SK-N-SH (cell line): ENCODE data around the gene PFN1. TPM values are rescaled to one million over a fixed set of nuclear protein-coding genes. Genes with fewer than 3 reads are reported as not detected.

Experiments used
- CTCF ChIA-PET: fragments of 300-600, 350-600 bp; formaldehyde crosslinking; extraction: SDS; loops from one replicate; lab custom pipeline; 2021; lab: Yijun Ruan, JAX
- POLR2A ChIA-PET: fragments of 350-600 bp; sonication (Branson Sonifier 250); formaldehyde crosslinking; extraction: SDS; loops from one replicate; lab custom pipeline; 2020; ENCODE audit warnings: antibody characterized with exemption, inconsistent platforms; lab: Yijun Ruan, JAX
- DNase-seq: peaks from one replicate; pipeline ENCODE4 v3.0.0; 2012
- H2AFZ ChIP-seq: fragments of 200-600 bp; sonication (generic); 2 replicates; pipeline ENCODE4 v1.8.1; 2016; ENCODE audit warnings: antibody characterized with exemption, mild to moderate bottlenecking, low read depth
- H3F3A ChIP-seq: fragments of 200-600 bp; sonication (generic); replicated peaks from 2 replicates; pipeline ENCODE3; 2016; ENCODE audit warnings: antibody characterized with exemption, mild to moderate bottlenecking; ENCODE audit not compliant: insufficient read depth
- H3K27ac ChIP-seq, 2 experiments: fragments of 200-500 bp in 1 of 2; fragments of 200-600 bp in 1 of 2; sonication (Bioruptor generic) in 1 of 2; sonication (generic), shearing (Covaris generic) in 1 of 2; 2 replicates each; pipeline versions ENCODE4 v1.5.1 to v1.6.1; 2014 to 2016; ENCODE audit warnings: low read depth in 2 of 2, inconsistent platforms in 1 of 2, low read length in 1 of 2, mild to moderate bottlenecking in 1 of 2, mixed read lengths in 1 of 2
- H3K27me3 ChIP-seq: fragments of 200-600 bp; sonication (generic), shearing (Covaris generic); 2 replicates; pipeline ENCODE4 v1.6.1; 2016; ENCODE audit warnings: mixed run types; ENCODE audit not compliant: insufficient read depth
- H3K36me3 ChIP-seq, 2 experiments: fragments of 200-500 bp in 1 of 2; fragments of 200-600 bp in 1 of 2; sonication (Bioruptor generic) in 1 of 2; sonication (generic) in 1 of 2; replicated peaks in 1 of 2; 2 replicates each; pipeline versions ENCODE3 to v1.5.1; 2014 to 2016; ENCODE audit warnings: low read length in 1 of 2, mild to moderate bottlenecking in 1 of 2; ENCODE audit not compliant: insufficient read depth in 2 of 2, control insufficient read depth in 1 of 2
- H3K4me1 ChIP-seq, 2 experiments: fragments of 200-500 bp in 1 of 2; fragments of 200-600 bp in 1 of 2; sonication (Bioruptor generic) in 1 of 2; sonication (generic), shearing (Covaris generic) in 1 of 2; 2 replicates each; pipeline versions ENCODE4 v1.5.1 to v1.6.1; 2014 to 2016; ENCODE audit warnings: low read depth in 1 of 2, low read length in 1 of 2, mixed run types in 1 of 2; ENCODE audit not compliant: insufficient read depth in 2 of 2, control insufficient read depth in 1 of 2
- H3K4me2 ChIP-seq: fragments of 200-600 bp; sonication (generic), shearing (Covaris generic); 2 replicates; pipeline ENCODE4 v1.6.1; 2017; ENCODE audit warnings: mixed run types
- H3K4me3 ChIP-seq, 2 experiments: fragments of 200-500 bp in 1 of 2; fragments of 200-600 bp in 1 of 2; sonication (Bioruptor generic) in 1 of 2; sonication (generic), shearing (Covaris generic) in 1 of 2; 2 replicates each; pipeline versions ENCODE4 v1.5.1 to v1.8.1; 2014 to 2016; ENCODE audit warnings: low read depth in 2 of 2, inconsistent platforms in 1 of 2, low read length in 1 of 2, mild to moderate bottlenecking in 1 of 2, mixed read lengths in 1 of 2, moderate library complexity in 1 of 2
- H3K79me2 ChIP-seq: fragments of 200-600 bp; sonication (generic); 2 replicates; pipeline ENCODE4 v1.8.1; 2017; ENCODE audit warnings: mild to moderate bottlenecking; ENCODE audit not compliant: insufficient read depth
- H3K9ac ChIP-seq: fragments of 200-600 bp; sonication (generic); 2 replicates; pipeline ENCODE4 v1.6.1; 2017; ENCODE audit warnings: mixed run types
- H3K9me2 ChIP-seq: fragments of 200-600 bp; sonication (generic); 2 replicates; pipeline ENCODE4 v1.6.1; 2017; ENCODE audit warnings: mixed run types
- H3K9me3 ChIP-seq: fragments of 200-600 bp; sonication (generic); 2 replicates; pipeline ENCODE4 v1.6.1; 2017; ENCODE audit warnings: mixed run types, mild to moderate bottlenecking, moderate library complexity
- H4K20me1 ChIP-seq: fragments of 200-600 bp; sonication (generic); 2 replicates; pipeline ENCODE4 v1.6.1; 2017; ENCODE audit warnings: mild to moderate bottlenecking, mixed run types; ENCODE audit not compliant: insufficient read depth
- CHD2 ChIP-seq: fragments of 150-350 bp; IDR thresholded peaks from 2 replicates; pipeline ENCODE4 v1.6.1; 2018; ENCODE audit warnings: low read length; ENCODE audit not compliant: partially characterized antibody
- ELF1 ChIP-seq: IDR thresholded peaks from 2 replicates; pipeline ENCODE4 v1.4.0; 2012
- EP300 ChIP-seq, 2 experiments: IDR thresholded peaks; 2 replicates each; pipeline versions ENCODE4 v1.4.0 to v1.6.1; 2012; ENCODE audit warnings: borderline replicate concordance in 1 of 2, low read depth in 1 of 2, low read length in 1 of 2
- EZH2phosphoT487 ChIP-seq: fragments of 200-600 bp; sonication (generic); IDR thresholded peaks from 2 replicates; pipeline ENCODE4 v1.6.1; 2017; ENCODE audit warnings: low read depth, mixed run types, mild to moderate bottlenecking, antibody characterized with exemption, moderate library complexity, borderline replicate concordance
- FOXJ3 ChIP-seq: sonication (generic); formaldehyde crosslinking; IDR thresholded peaks from 2 replicates; pipeline ENCODE4 v1.5.1; 2020; ENCODE audit warnings: mild to moderate bottlenecking, missing genetic modification reagents
- MAX ChIP-seq: IDR thresholded peaks from 2 replicates; pipeline ENCODE4 v1.4.0; 2012; ENCODE audit warnings: low read depth
- MXI1 ChIP-seq: IDR thresholded peaks from 2 replicates; pipeline ENCODE4 v1.6.1; 2012; ENCODE audit warnings: mild to moderate bottlenecking, low read depth, low read length, improper control_type of control experiment
- NFIC ChIP-seq: IDR thresholded peaks from 2 replicates; pipeline ENCODE4 v1.4.0; 2012; ENCODE audit warnings: borderline replicate concordance
- NRF1 ChIP-seq: IDR thresholded peaks from 2 replicates; pipeline ENCODE4 v1.6.1; 2012; ENCODE audit warnings: low read depth, mild to moderate bottlenecking, low read length
- POLR2AphosphoS5 ChIP-seq: IDR thresholded peaks from 2 replicates; pipeline ENCODE4 v1.6.1; 2012; ENCODE audit warnings: low read depth, low read length
- RXRA ChIP-seq: IDR thresholded peaks from 2 replicates; pipeline ENCODE4 v1.4.0; 2012; ENCODE audit warnings: low read depth, mild to moderate bottlenecking, borderline replicate concordance
- SIN3A ChIP-seq: IDR thresholded peaks from 2 replicates; pipeline ENCODE4 v1.6.1; 2012; ENCODE audit warnings: low read depth, mild to moderate bottlenecking, low read length, moderate library complexity, borderline replicate concordance
- TAF1 ChIP-seq: IDR thresholded peaks from 2 replicates; pipeline ENCODE4 v1.6.1; 2012; ENCODE audit warnings: low read depth, mild to moderate bottlenecking, low read length, moderate library complexity, borderline replicate concordance
- TCF12 ChIP-seq: IDR thresholded peaks from 2 replicates; pipeline ENCODE4 v1.4.0; 2012
- USF2 ChIP-seq: fragments of 150-350 bp; IDR thresholded peaks from 2 replicates; pipeline ENCODE4 v1.6.1; 2017; ENCODE audit warnings: antibody characterized with exemption, low read length, low read depth, borderline replicate concordance
- YY1 ChIP-seq: IDR thresholded peaks from 2 replicates; pipeline ENCODE4 v1.4.0; 2012; ENCODE audit warnings: low read depth, mild to moderate bottlenecking
- WGBS: methylation state at CpG from one replicate; pipeline ENCODE4 v1.1.6; 2017; ENCODE audit warnings: low lambda C conversion rate; 5-methylcytosine and 5-hydroxymethylcytosine counted together
- polyA plus RNA-seq, 3 experiments: library from polyadenylated mRNA; depleted of rRNA; stranded (reverse); fragments of >200 nt; gene quantifications; 2 replicates each; pipeline ENCODE4 v1.2.3, GENCODE V29; 2012
- TF ChIP-seq, protein P1 (sequence below): IDR thresholded peaks from 2 replicates; pipeline ENCODE4; 2012
- TF ChIP-seq, protein P2 (sequence below): IDR thresholded peaks from 2 replicates; pipeline ENCODE4 v1.4.0; 2012; ENCODE audit warnings: low read depth, borderline replicate concordance
- TF ChIP-seq, protein P3 (sequence below): IDR thresholded peaks from 2 replicates; pipeline ENCODE4 v1.4.0; 2012; ENCODE audit warnings: low read depth, borderline replicate concordance

PFN1 gene
- polyA plus RNA-seq, 1 of the 3 experiments (the other 2 are of a cell fraction): 2,484 TPM

- TF ChIP-seq, protein P1, sequence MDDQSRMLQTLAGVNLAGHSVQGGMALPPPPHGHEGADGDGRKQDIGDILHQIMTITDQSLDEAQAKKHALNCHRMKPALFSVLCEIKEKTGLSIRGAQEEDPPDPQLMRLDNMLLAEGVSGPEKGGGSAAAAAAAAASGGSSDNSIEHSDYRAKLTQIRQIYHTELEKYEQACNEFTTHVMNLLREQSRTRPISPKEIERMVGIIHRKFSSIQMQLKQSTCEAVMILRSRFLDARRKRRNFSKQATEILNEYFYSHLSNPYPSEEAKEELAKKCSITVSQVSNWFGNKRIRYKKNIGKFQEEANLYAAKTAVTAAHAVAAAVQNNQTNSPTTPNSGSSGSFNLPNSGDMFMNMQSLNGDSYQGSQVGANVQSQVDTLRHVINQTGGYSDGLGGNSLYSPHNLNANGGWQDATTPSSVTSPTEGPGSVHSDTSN: no peak
- peak; percentile 60 for TF ChIP-seq MXI1
- TF ChIP-seq EP300 (IDR thresholded peaks at IDR 0.05; ENCODE audit: borderline replicate concordance in 1 of 2, low read depth in 1 of 2, low read length in 1 of 2): no peak
- TF ChIP-seq POLR2AphosphoS5: peak; percentile 44; the same call in 1 of the 2 replicates
- TF ChIP-seq MAX: peak; percentile 41; the same call in 1 of the 2 replicates
- TF ChIP-seq TAF1: peak; percentile 9
- TF ChIP-seq USF2: no peak
- TF ChIP-seq, protein P2, sequence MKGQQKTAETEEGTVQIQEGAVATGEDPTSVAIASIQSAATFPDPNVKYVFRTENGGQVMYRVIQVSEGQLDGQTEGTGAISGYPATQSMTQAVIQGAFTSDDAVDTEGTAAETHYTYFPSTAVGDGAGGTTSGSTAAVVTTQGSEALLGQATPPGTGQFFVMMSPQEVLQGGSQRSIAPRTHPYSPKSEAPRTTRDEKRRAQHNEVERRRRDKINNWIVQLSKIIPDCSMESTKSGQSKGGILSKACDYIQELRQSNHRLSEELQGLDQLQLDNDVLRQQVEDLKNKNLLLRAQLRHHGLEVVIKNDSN: no peak
- TF ChIP-seq NFIC: no peak
These were observed 7.6 kb downstream of the PFN1 start (continued) for GRCh38 chr17:4940555-4941318.

GRCh38 chr17:4939796-4940554 lies 8.4 kb downstream of the PFN1 start, which contains the start of the genes RNF167 and SLC25A11:
RNF167 (plus strand) TSS chr17:4940268; CDS start chr17:4940910, 642 bp downstream.
SLC25A11 (minus strand) TSS chr17:4940046; CDS start chr17:4939910, 136 bp downstream.
- peak within 1 kb of the TSS; percentile 80 to 86 for H3K4me3 ChIP-seq
- no peaks in the 10 kb centered on the region for H3K9me2 ChIP-seq
- peak within 1 kb of the TSS; percentile 83 for H3K9ac ChIP-seq
- POLR2A ChIA-PET: interaction anchor here (0.8 to 2.0 kb wide), 6 partner anchors 12 to 40 kb away, joined by 3 to 35 read pairs (median 10); partner anchors contain the start of genes ENO3 and SPAG7
- TF ChIP-seq, protein P3, sequence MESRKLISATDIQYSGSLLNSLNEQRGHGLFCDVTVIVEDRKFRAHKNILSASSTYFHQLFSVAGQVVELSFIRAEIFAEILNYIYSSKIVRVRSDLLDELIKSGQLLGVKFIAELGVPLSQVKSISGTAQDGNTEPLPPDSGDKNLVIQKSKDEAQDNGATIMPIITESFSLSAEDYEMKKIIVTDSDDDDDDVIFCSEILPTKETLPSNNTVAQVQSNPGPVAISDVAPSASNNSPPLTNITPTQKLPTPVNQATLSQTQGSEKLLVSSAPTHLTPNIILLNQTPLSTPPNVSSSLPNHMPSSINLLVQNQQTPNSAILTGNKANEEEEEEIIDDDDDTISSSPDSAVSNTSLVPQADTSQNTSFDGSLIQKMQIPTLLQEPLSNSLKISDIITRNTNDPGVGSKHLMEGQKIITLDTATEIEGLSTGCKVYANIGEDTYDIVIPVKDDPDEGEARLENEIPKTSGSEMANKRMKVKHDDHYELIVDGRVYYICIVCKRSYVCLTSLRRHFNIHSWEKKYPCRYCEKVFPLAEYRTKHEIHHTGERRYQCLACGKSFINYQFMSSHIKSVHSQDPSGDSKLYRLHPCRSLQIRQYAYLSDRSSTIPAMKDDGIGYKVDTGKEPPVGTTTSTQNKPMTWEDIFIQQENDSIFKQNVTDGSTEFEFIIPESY: peak; percentile 99
- TF ChIP-seq NRF1: peak; percentile 93
- peak; percentile 99 for TF ChIP-seq CHD2
- peak; percentile 84 for TF ChIP-seq MXI1
- TF ChIP-seq YY1: 0 out of 2 replicates have a peak, but pooled peaks have one; percentile 49
- TF ChIP-seq ELF1: no peak; the same call in 1 of the 2 replicates
- TF ChIP-seq SIN3A: peak; percentile 99
- TF ChIP-seq EZH2phosphoT487: no peak
- TF ChIP-seq POLR2AphosphoS5: peak; percentile 64; the same call in 1 of the 2 replicates
- TF ChIP-seq FOXJ3 (CRISPR knock-in tag): no peak
- no peak for TF ChIP-seq RXRA
- peak; percentile 46 for TF ChIP-seq TAF1
- no peak for TF ChIP-seq TCF12
- TF ChIP-seq, all 33 proteins: peak for 8
- CTCF ChIA-PET: interaction anchor here (1.0 to 3.9 kb wide), 8 partner anchors 9 to 122 kb away, joined by 3 to 29 read pairs (median 3); partner anchors contain the start of genes CHRNE, PFN1 and SPAG7
- Histone ChIP-seq H2AFZ (peak within 1 kb of the TSS; percentile 74), H3K9me3 (no peaks in the 10 kb centered on the region), H4K20me1 (peaks cover 19% of the 10 kb centered on the region), H3K36me3 (peaks cover 30 to 35% of the 10 kb centered on the region in 2 experiments), H3F3A (peaks cover 42% of the 10 kb centered on the region), H3K4me2 (peak within 1 kb of the TSS; percentile 98), H3K27me3 (no peaks in the 10 kb centered on the region), H3K79me2 (peaks cover 63% of the 10 kb centered on the region), H3K27ac (peak within 1 kb of the TSS; percentile 94 to 98), H3K4me1 (peaks cover 16 to 27% of the 10 kb centered on the region in 2 experiments; a peak in 3 of 4 replicates)
- DNase-seq: peak; percentile 98
- WGBS: under 1% methylated on average over 56 of the region's 72 CpGs
